BLaER1 treated with 17β-estradiol and CSF1 and Interleukin-3, amounts not matched to agents 10 nM and 100 nM (cell line): Measurements from ENCODE around the gene HOXB8.

Experiments
- H3K27ac ChIP-seq, 11 experiments: shearing (Covaris generic); formaldehyde crosslinking; 2 replicates each; pipeline ENCODE4 v1.8.1; 2022
- H3K27me3 ChIP-seq, 11 experiments: shearing (Covaris generic); formaldehyde crosslinking; 2 replicates each; pipeline ENCODE4 v1.8.1; 2022
- H3K36me3 ChIP-seq, 11 experiments: shearing (Covaris generic); formaldehyde crosslinking; 2 replicates each; pipeline ENCODE4 v1.8.1; 2022
- H3K4me1 ChIP-seq, 10 experiments: shearing (Covaris generic); formaldehyde crosslinking; 2 replicates each; pipeline ENCODE4 v1.8.1; 2022
- H3K4me2 ChIP-seq, 11 experiments: shearing (Covaris generic); formaldehyde crosslinking; 2 replicates each; pipeline ENCODE4 v1.8.1; 2022
- H3K4me3 ChIP-seq, 10 experiments: shearing (Covaris generic); formaldehyde crosslinking; 2 replicates each; pipeline ENCODE4 v1.8.1; 2022
- H3K9ac ChIP-seq, 11 experiments: shearing (Covaris generic); formaldehyde crosslinking; 2 replicates each; pipeline ENCODE4 v1.8.1; 2022
- H3K9me3 ChIP-seq, 11 experiments: shearing (Covaris generic); formaldehyde crosslinking; replicated peaks in 1 of 11; 2 replicates each; pipeline ENCODE4 v1.8.1; 2022
- H4K20me1 ChIP-seq, 11 experiments: shearing (Covaris generic); formaldehyde crosslinking; 2 replicates each; pipeline ENCODE4 v1.8.1; 2022
- Cebpa-rat ChIP-seq, 11 experiments: shearing (Covaris generic); IDR thresholded peaks; 2 replicates each; pipeline ENCODE4 v1.8.1; 2022

HOXB8 gene

GRCh38 chr17:48615047-48615962 is at the start of gene HOXB8:
TSS of gene HOXB8 (minus strand) at chr17:48615292. CDS start at chr17:48614704, 588 bp downstream.
- peaks cover 0 to 92% (median 79%) of the 10 kb centered on the region in 11 experiments; a peak in 19 of 22 replicates for H4K20me1 ChIP-seq
- H3K9ac ChIP-seq = no peak within 1 kb of the TSS
- peaks cover 100% of the 10 kb centered on the region in 11 experiments for H3K27me3 ChIP-seq
- peaks cover 0 to 13% (median 4%) of the 10 kb centered on the region in 10 experiments; a peak in 7 of 20 replicates for H3K4me1 ChIP-seq
- no peak within 1 kb of the TSS for H3K4me2 ChIP-seq
- no peak within 1 kb of the TSS for H3K27ac ChIP-seq
- peaks cover 0 to 8% (median 3%) of the 10 kb centered on the region in 11 experiments; a peak in 9 of 22 replicates for H3K9me3 ChIP-seq
- no peaks in the 10 kb centered on the region for H3K36me3 ChIP-seq
- H3K4me3 ChIP-seq = no peak within 1 kb of the TSS
- TF ChIP-seq Cebpa-rat (IDR thresholded peaks at IDR 0.05) = no peak

- Histone ChIP-seq H3K4me2 (no peak overlapping the region), H4K20me1 (no peaks in the 10 kb centered on the region; a peak in 2 of 22 replicates), H3K9me3 (no peaks in the 10 kb centered on the region; a peak in 1 of 22 replicates), H3K27me3 (peaks cover 0 to 13% (median 0%) of the 10 kb centered on the region in 11 experiments; a peak in 5 of 22 replicates), H3K36me3 (no peaks in the 10 kb centered on the region), H3K4me1 (no peaks in the 10 kb centered on the region), H3K4me3 (no peak overlapping the region), H3K27ac (no peak overlapping the region), H3K9ac (no peak overlapping the region)
- no peak for TF ChIP-seq Cebpa-rat (IDR thresholded peaks at IDR 0.05)
These were observed 48.2 kb upstream of the HOXB8 start for GRCh38 chr17:48663134-48663924.

- H3K9me3 ChIP-seq = no peaks in the 10 kb centered on the region; a peak in 1 of 22 replicates
- TF ChIP-seq Cebpa-rat (IDR thresholded peaks at IDR 0.05) = no peak
- no peaks in the 10 kb centered on the region for H3K4me1 ChIP-seq
- H3K9ac ChIP-seq = no peak overlapping the region
- no peak overlapping the region for H3K4me3 ChIP-seq
- no peaks in the 10 kb centered on the region for H3K36me3 ChIP-seq
- no peaks in the 10 kb centered on the region; a peak in 2 of 22 replicates for H4K20me1 ChIP-seq
- no peak overlapping the region for H3K4me2 ChIP-seq
- peaks cover 0 to 28% (median 5%) of the 10 kb centered on the region in 11 experiments; a peak in 8 of 22 replicates for H3K27me3 ChIP-seq
- no peak overlapping the region for H3K27ac ChIP-seq
These were observed 40.8 kb upstream of the HOXB8 start for GRCh38 chr17:48655913-48656312.

- H3K9ac ChIP-seq = no peak overlapping the region
- H3K4me2 ChIP-seq = no peak overlapping the region
- H3K4me1 ChIP-seq = peaks cover 4 to 14% (median 11%) of the 10 kb centered on the region in 10 experiments; a peak in 13 of 20 replicates
- H3K4me3 ChIP-seq = no peak overlapping the region
- no peak for TF ChIP-seq Cebpa-rat (IDR thresholded peaks at IDR 0.05)
- H3K27me3 ChIP-seq = peaks cover 53 to 64% (median 58%) of the 10 kb centered on the region in 11 experiments
- no peak overlapping the region for H3K27ac ChIP-seq
- no peaks in the 10 kb centered on the region for H3K9me3 ChIP-seq
- H4K20me1 ChIP-seq = peaks cover 0 to 33% (median 20%) of the 10 kb centered on the region in 11 experiments; a peak in 16 of 22 replicates
- H3K36me3 ChIP-seq = no peaks in the 10 kb centered on the region
These were observed 34.6 kb upstream of the HOXB8 start for GRCh38 chr17:48649741-48650140.

- Histone ChIP-seq H3K9ac (no peak overlapping the region), H3K9me3 (no peaks in the 10 kb centered on the region), H3K27ac (no peak overlapping the region), H3K4me1 (peaks cover 4 to 14% (median 11%) of the 10 kb centered on the region in 10 experiments; a peak in 13 of 20 replicates), H3K4me2 (peak overlapping the region in 7 of 11 experiments; percentile 45 to 84 (median 52); a peak in 6 of 22 replicates), H3K27me3 (peaks cover 72 to 82% (median 77%) of the 10 kb centered on the region in 11 experiments), H4K20me1 (peaks cover 0 to 49% (median 30%) of the 10 kb centered on the region in 11 experiments; a peak in 16 of 22 replicates), H3K4me3 (peak overlapping the region in 3 of 10 experiments; percentile 39 to 46 (median 42); a peak in 2 of 20 replicates), H3K36me3 (no peaks in the 10 kb centered on the region)
- no peak for TF ChIP-seq Cebpa-rat (IDR thresholded peaks at IDR 0.05)
These were observed 32.8 kb upstream of the HOXB8 start for GRCh38 chr17:48647963-48648245.

GRCh38 chr17:48647103-48647962 is 32.2 kb upstream of the HOXB8 start:
- no peak for TF ChIP-seq Cebpa-rat (IDR thresholded peaks at IDR 0.05)
- peak overlapping the region in 1 of 11 experiments; percentile 23; a peak in 2 of 22 replicates for H3K27ac ChIP-seq

GRCh38 chr17:48646183-48647102 is 31.4 kb upstream of the HOXB8 start:
- peak overlapping the region in 10 of 11 experiments; percentile 26 to 68 (median 49); a peak in 16 of 22 replicates for H3K4me2 ChIP-seq
- no peak overlapping the region for H3K27ac ChIP-seq
- H3K9me3 ChIP-seq = peaks cover 0 to 10% (median 0%) of the 10 kb centered on the region in 11 experiments; a peak in 6 of 22 replicates
- no peak overlapping the region for H3K9ac ChIP-seq
- H3K36me3 ChIP-seq = no peaks in the 10 kb centered on the region
- H3K4me3 ChIP-seq = peak overlapping the region in 3 of 10 experiments; percentile 13 to 42 (median 34); a peak in 4 of 20 replicates
- TF ChIP-seq Cebpa-rat (IDR thresholded peaks at IDR 0.05) = no peak
- peaks cover 0 to 64% (median 44%) of the 10 kb centered on the region in 11 experiments; a peak in 16 of 22 replicates for H4K20me1 ChIP-seq
- H3K4me1 ChIP-seq = peaks cover 4 to 14% (median 11%) of the 10 kb centered on the region in 10 experiments; a peak in 13 of 20 replicates
- peaks cover 86 to 97% (median 91%) of the 10 kb centered on the region in 11 experiments for H3K27me3 ChIP-seq

More at GRCh38 chr17:48647103-48647962, 32.2 kb upstream of the HOXB8 start:
- Histone ChIP-seq H3K4me2 (peak overlapping the region; percentile 38 to 84 (median 52)), H3K4me1 (peaks cover 4 to 14% (median 11%) of the 10 kb centered on the region in 10 experiments; a peak in 13 of 20 replicates), H3K9me3 (peaks cover 0 to 3% (median 0%) of the 10 kb centered on the region in 11 experiments; a peak in 5 of 22 replicates), H3K4me3 (peak overlapping the region; percentile 27 to 59 (median 40); a peak in 16 of 20 replicates), H3K27me3 (peaks cover 77 to 88% (median 82%) of the 10 kb centered on the region in 11 experiments), H3K36me3 (no peaks in the 10 kb centered on the region), H4K20me1 (peaks cover 0 to 55% (median 36%) of the 10 kb centered on the region in 11 experiments; a peak in 16 of 22 replicates), H3K9ac (peak overlapping the region in 2 of 11 experiments; percentile 2 to 39; a peak in 1 of 22 replicates)
